PC-9 (cell line): ENCODE measurements around the gene METAP1.

Experiments used
- CTCF ChIP-seq: fragments of 200-600 bp; sonication (generic); conservative IDR thresholded peaks from 2 replicates; pipeline ENCODE4 v1.6.1; 2017; ENCODE audit warnings: mixed run types, antibody characterized with exemption, mild to moderate bottlenecking, moderate library complexity
- EZH2 ChIP-seq: fragments of 200-600 bp; sonication (generic); IDR thresholded peaks from 2 replicates; pipeline ENCODE4 v1.8.0; 2017; ENCODE audit warnings: antibody characterized with exemption, low read depth

- no peak for TF ChIP-seq CTCF
- no peak for TF ChIP-seq EZH2
These were observed 34.3 kb downstream of the METAP1 start for GRCh38 chr4:99029852-99030251.
